ENCODE measurements around the gene ATG9B.

Gene ATG9B, protein sequence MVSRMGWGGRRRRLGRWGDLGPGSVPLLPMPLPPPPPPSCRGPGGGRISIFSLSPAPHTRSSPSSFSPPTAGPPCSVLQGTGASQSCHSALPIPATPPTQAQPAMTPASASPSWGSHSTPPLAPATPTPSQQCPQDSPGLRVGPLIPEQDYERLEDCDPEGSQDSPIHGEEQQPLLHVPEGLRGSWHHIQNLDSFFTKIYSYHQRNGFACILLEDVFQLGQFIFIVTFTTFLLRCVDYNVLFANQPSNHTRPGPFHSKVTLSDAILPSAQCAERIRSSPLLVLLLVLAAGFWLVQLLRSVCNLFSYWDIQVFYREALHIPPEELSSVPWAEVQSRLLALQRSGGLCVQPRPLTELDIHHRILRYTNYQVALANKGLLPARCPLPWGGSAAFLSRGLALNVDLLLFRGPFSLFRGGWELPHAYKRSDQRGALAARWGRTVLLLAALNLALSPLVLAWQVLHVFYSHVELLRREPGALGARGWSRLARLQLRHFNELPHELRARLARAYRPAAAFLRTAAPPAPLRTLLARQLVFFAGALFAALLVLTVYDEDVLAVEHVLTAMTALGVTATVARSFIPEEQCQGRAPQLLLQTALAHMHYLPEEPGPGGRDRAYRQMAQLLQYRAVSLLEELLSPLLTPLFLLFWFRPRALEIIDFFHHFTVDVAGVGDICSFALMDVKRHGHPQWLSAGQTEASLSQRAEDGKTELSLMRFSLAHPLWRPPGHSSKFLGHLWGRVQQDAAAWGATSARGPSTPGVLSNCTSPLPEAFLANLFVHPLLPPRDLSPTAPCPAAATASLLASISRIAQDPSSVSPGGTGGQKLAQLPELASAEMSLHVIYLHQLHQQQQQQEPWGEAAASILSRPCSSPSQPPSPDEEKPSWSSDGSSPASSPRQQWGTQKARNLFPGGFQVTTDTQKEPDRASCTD

DNA sequence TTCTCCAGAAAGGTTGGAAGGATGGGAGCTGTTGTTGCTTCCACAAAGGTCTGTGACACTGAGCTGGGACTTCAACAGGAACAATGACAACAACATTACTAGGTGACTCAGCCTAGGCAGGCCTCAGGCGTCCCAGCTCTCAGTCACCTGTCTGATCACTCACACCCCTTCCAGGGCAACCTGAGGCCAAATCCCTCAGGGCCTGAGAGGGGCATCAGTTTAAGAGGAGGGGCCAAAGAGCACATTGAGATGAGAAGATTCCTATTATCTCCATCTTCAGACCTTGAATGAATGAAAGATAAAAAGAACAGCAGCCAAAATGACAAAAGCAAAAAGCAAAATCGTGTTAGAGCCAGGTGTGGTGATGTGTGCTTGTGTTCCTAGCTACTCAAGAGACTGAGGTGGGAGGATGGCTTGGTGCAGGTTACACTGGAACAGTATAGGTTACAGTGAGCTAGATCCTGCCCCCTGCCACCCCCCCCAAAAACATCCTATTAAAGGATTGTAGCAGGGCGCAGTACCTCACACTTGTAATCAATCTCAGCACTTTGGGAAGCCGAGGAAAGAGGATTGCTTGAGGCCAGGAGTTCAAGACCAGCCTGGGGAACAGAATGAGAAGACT lies at the start of gene ATG9B:
Gene ATG9B (minus strand): TSS at position 60 of the 622 bp plus-strand sequence. CDS start 71 bp downstream, outside the sequence.
- no peak for DNase-seq (ENCODE audit: low spot score)

DNA sequence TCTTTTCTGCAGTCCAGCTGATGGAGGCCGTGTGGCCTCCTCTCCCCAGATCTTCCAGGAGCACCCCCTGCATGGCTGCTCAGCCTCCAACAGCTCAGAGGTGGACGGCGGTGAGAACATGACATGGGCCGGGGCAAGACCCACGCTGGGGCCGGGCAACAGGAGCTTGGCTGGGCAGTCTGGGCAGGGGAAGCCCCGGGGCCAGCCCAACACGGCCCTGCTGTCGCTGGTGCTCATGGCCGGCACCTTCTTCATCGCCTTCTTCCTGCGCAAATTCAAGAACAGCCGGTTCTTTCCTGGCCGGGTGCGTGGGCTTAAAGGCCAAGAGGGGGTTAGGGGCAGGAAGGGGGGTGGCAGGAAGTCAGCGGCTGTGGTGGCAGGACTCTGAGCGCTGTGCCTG lies 49.7 kb upstream of the ATG9B start:
- no peak for DNase-seq (ENCODE audit: low spot score)

DNA sequence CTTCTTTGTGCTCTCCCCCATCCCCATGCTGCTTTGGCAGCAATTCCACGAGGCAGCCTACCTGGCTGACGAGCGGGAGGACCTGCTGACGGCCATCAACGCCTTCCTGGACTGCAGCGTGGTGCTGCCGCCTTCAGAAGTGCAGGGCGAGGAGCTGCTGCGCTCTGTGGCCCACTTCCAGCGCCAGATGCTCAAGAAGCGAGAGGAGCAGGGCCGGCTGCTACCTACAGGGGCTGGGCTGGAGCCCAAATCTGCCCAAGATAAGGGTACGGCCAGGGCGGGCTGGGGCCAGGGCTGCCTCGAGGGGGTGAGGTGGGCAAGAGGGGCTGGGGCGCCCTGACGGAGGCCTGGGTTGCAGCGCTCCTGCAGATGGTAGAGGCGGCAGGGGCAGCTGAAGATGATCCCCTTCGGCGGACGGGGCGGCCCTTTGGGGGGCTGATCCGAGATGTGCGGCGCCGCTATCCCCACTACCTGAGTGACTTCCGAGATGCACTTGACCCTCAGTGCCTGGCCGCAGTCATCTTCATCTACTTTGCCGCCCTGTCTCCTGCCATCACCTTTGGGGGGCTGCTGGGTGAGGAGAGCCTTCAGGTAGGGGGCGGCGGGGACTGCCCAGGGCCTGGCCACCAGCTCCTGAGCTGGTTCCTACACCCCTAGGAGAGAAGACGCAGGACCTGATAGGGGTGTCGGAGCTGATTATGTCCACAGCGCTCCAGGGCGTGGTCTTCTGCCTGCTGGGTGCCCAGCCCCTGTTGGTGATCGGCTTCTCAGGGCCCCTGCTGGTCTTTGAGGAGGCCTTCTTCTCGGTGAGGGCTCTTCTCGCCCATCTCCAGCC lies 47.0 kb upstream of the ATG9B start:
- no peak for DNase-seq (ENCODE audit: low spot score)

- DNase-seq (ENCODE audit: low spot score): no peak
Measured at GRCh38 chr7:151070574-151070960, 46.3 kb upstream of the ATG9B start.

DNA sequence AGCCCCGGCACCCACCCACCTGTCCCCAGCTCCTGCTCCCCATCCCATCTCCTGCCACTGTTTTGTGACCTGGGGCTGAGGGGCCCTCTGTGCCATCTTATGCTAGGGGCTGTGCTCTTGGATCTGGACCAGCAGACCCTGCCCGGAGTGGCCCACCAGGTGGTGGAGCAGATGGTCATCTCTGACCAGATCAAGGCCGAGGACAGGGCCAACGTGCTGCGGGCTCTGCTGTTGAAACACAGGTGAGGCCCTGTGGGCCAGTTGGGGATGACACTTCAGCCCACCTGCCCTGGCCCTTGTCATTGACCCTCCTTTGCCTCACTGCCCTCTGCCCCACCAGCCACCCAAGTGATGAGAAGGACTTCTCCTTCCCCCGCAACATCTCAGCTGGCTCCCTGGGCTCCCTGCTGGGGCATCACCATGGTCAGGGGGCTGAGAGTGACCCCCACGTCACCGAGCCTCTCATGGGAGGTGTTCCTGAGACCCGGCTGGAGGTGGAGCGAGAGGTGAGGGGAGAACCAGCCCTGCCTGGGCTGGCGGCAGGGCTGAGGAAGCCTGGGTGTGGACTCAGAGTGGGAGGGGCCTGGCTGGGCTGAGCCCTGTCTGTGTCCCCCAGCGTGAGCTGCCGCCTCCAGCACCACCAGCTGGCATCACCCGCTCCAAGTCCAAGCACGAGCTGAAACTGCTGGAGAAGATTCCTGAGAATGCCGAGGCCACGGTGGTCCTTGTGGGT lies 45.7 kb upstream of the ATG9B start:
- DNase-seq (ENCODE audit: low spot score): no peak

- DNase-seq (ENCODE audit: low spot score): no peak
Measured at GRCh38 chr7:151068069-151068773, 43.9 kb upstream of the ATG9B start.

DNA sequence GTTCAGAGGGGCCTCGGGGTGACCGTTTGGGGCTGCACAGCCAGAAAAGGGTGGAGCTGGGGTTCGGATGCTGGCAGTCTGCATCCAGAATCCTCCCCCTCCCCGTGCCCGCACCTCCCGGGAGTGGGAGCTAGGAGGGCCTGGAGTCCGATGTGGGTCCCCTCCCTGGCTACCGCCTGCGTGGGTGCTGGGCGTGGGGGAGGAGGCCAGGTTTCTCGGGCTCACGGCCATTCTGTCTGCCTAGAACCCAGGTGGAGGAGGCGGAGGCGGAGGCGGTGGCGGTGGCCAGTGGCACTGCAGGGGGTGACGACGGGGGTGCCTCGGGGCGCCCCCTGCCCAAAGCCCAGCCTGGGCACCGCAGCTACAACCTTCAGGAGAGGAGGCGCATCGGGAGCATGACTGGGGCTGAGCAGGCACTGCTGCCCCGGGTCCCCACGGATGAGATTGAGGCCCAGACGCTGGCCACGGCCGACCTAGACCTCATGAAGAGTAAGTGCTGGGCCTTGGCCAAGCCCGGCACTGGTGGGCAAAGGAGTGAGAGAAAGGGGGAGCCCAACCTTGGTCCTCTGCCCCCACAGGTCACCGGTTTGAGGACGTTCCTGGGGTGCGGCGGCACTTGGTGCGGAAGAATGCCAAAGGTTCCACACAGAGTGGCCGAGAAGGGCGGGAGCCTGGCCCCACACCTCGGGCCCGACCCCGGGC lies 42.1 kb upstream of the ATG9B start:
- DNase-seq (ENCODE audit: low spot score): no peak

GRCh38 chr7:151065516-151065915 lies 41.2 kb upstream of the ATG9B start:
- DNase-seq (ENCODE audit: low spot score): no peak

- DNase-seq (ENCODE audit: low spot score): no peak
Measured at GRCh38 chr7:151064993-151065392, 40.7 kb upstream of the ATG9B start.

DNA sequence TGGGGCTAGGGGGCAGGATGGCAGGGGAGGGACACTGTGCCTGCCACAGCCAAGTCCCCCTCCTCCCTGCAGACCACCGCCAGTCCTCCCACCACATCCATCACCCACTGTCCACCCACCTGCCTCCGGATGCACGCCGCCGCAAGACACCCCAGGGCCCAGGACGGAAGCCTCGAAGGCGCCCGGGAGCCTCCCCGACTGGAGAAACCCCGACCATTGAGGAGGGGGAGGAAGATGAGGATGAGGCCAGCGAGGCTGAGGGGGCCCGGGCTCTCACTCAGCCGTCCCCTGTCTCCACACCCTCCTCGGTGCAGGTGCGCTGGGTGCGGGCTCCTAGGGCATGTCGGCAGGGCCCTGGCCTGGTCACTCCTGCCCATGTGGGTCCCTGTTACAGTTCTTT lies 40.2 kb upstream of the ATG9B start:
- no peak for DNase-seq (ENCODE audit: low spot score)

GRCh38 chr7:151063212-151063561 lies 38.9 kb upstream of the ATG9B start:
- no peak for DNase-seq (ENCODE audit: low spot score)

DNA sequence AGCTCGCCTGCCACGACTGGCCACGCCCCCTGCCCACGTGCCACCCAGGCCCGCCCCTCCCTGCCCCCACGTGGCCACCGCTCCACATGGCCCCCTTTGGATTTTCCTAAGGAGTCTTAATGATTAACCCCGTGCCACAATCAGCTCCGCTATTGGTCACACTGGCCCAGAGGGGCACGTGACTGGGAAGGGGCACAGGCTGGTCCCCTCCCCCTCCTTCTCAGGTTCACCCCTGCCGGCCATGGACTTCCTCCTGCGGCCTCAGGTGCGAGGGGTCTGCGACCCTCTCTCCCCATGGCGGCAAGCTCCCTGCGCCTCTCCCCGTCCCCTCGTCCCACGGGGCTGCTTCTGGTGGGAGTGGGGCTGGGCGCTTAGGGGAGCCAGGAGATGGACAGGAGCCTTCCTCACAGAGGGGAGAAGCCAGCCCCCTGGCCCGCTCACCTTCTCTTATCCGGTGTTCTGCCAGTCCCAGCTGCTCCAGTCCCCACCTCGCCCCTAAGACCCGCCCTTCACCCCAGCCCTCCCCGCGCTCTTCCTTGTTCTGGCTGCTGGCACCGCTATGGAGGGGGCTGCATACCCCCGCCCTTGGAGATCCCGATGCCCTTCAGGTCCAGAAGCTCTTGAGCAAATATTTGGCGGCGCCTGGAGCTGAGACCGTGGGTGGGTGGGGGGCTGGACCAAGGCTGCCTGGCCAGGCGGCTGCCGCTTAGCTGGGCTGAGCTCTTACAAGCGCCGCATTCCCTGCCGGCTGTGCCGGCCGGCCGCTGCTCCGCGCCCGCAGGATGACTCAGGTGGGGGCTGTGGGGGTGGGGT lies 38.3 kb upstream of the ATG9B start:
- no peak for DNase-seq (ENCODE audit: low spot score)

DNA sequence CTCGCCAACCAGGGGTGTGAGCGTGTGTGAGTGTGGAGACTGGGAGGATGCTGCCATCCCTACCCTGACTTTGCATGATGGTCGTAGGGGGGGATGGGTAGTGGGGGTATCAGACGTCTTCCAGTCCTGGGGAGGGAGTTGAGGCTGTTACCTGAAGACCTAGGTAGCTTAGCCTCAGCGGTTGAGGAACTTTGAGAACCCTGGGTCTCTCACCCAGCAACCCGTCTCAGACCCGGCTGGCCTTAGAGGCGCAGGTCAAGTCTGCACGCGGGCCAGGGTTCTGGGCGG lies 37.8 kb upstream of the ATG9B start:
- no peak for DNase-seq (ENCODE audit: low spot score)

- no peak for DNase-seq (ENCODE audit: low spot score)
Measured at GRCh38 chr7:151061213-151062110, 37.2 kb upstream of the ATG9B start.

DNA sequence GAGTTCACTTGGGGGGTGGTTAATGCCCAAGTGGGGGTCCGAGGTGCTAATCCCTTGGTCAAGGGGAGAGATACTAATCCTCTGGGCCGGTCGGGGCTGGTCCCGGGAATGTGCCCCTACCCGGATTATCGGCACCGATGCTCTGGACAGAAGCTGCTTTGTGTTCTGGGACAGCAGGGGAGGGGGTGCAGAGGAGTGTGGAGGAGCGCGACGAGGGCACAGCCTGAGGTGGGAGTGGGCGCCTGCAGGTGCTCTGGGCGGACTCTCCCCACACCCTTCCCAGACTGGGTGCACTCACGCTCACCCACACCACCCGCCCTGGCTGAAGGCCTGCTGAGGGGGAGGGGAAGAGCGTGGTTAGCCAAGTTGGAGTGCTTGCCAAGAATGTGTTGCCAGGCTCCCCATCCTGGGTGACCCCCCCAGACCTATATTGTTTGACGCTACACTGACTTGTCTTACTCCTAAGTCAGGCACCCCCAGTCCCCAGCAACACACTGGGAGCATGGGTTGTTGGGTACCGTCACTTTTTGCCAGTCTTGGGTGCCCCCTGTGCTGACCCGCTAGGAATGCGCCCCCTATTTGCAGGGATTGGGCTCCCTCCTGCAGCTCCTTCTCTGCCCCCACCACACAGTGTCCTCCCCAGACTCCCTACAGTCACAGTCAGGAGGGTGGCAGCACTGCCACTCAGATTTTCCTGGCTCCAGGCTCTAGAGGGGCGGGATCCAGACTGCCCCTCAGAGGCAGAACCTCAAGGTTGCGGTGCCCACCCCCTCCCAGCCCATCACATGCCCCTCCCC lies 36.3 kb upstream of the ATG9B start:
- no peak for DNase-seq (ENCODE audit: low spot score)

- no peak for DNase-seq (ENCODE audit: low spot score)
Measured at GRCh38 chr7:151060113-151060415, 35.8 kb upstream of the ATG9B start.

- peak; percentile 77 for DNase-seq (ENCODE audit: low spot score)
Measured at GRCh38 chr7:151059367-151060112, 35.2 kb upstream of the ATG9B start, which contains the start of gene SLC4A2. Gene SLC4A2, plus strand, starts transcription at chr7:151059589. Its CDS starts 2,399 bp downstream, at chr7:151061988.
